Heart right ventricle (tissue), 16 donors: ENCODE data around the gene ELOA2. TPM values are rescaled to one million over a fixed set of nuclear protein-coding genes. Genes with fewer than 3 reads are reported as not detected.

Source experiments
- ATAC-seq, 8 donors: fragments of 200-7000 bp; cut with Tn5 transposase; one replicate each; pipeline ENCODE4 v1.9.1; 2020; ENCODE audit warnings: mild to moderate bottlenecking in 8 of 8, moderate library complexity in 8 of 8, moderate number of reproducible peaks in 1 of 8
- DNase-seq, 2 donors: peaks; one replicate each; pipeline ENCODE4 v3.0.0-alpha.2; 2020
- H3K27ac ChIP-seq, 10 donors: fragments of 200-600 bp; sonication (generic) in 2 of 10; one replicate each; pipeline versions ENCODE4 v1.5.0 to v1.8.0; 2020 to 2022; ENCODE audit warnings: mild to moderate bottlenecking in 3 of 10
- H3K27me3 ChIP-seq, 7 donors: fragments of 200-600 bp; one replicate each; pipeline ENCODE4 v1.8.0; 2021 to 2022; ENCODE audit warnings: mild to moderate bottlenecking in 2 of 7
- H3K36me3 ChIP-seq, 9 donors: fragments of 200-600 bp; sonication (generic) in 1 of 9; one replicate each; pipeline versions ENCODE4 v1.5.0 to v1.8.0; 2020 to 2022; ENCODE audit warnings: mild to moderate bottlenecking in 2 of 9
- H3K4me1 ChIP-seq, 9 donors: fragments of 200-600 bp; sonication (generic) in 1 of 9; one replicate each; pipeline versions ENCODE4 v1.5.0 to v1.8.0; 2020 to 2022; ENCODE audit warnings: mild to moderate bottlenecking in 4 of 9
- H3K4me3 ChIP-seq, 10 donors: fragments of 200-600 bp; sonication (generic) in 2 of 10; one replicate each; pipeline versions ENCODE4 v1.5.0 to v1.8.0; 2020 to 2022; ENCODE audit warnings: mild to moderate bottlenecking in 7 of 10, moderate library complexity in 2 of 10
- H3K9me3 ChIP-seq, 11 donors: fragments of 200-600 bp in 10 of 11; sonication (generic) in 2 of 11; one replicate each; pipeline versions ENCODE4 v1.5.0 to v1.8.0; 2013 to 2022; ENCODE audit warnings: mild to moderate bottlenecking in 2 of 11, control low read depth in 1 of 11, moderate library complexity in 1 of 11
- CTCF ChIP-seq, 9 donors: fragments of 200-600 bp; sonication (generic) in 2 of 9; IDR thresholded peaks; one replicate each; pipeline versions ENCODE4 v1.5.0 to v1.8.0; 2021 to 2022; ENCODE audit warnings: antibody characterized with exemption in 9 of 9, mild to moderate bottlenecking in 5 of 9, moderate library complexity in 1 of 9
- WGBS, 2 donors: extraction: QIAGEN DNeasy Blood & Tissue Kit; methylation state at CpG; one replicate each; pipeline ENCODE4 v1.1.7; 2013; ENCODE audit warnings: inconsistent platforms in 1 of 2; 5-methylcytosine and 5-hydroxymethylcytosine counted together
- intact Hi-C, 10 donors: fragments of 100-400 bp; cut with DNase I; formaldehyde crosslinking; loops; one replicate each; pipeline versions ENCODE4 v1.11.1 to v1.14.2; 2022
- polyA plus RNA-seq, 2 donors: library from polyadenylated mRNA; stranded (reverse); fragments of 200-250 nt; gene quantifications; one replicate each; pipeline ENCODE4 v1.2.3, GENCODE V29; 2013
- total RNA-seq, 10 donors: library from RNA; stranded (reverse); fragmentation: NEBNext Ultra II Directional in 3 of 10; extraction: Animal tissue kit (Norgen Biotek cat#: 25700) in 3 of 10; gene quantifications; one replicate each; pipeline versions ENCODE4 v1.2.1 to v1.2.4, GENCODE V29; 2021 to 2023
- donor health status: Arrhythmogenic right ventricular cardiomyopathy.
- donor health status: ischemic (EF 13 %, LVEDD 7.1; RV severe dilation, severe dysfunction).
- donor health status: healthy with polysubstance abuse.
- donor health status: DM: no; HTN: yes; CAD: no.
- donor health status: DM: no; HTN: no; CAD: no.
- donor health status: ischemic (EF 25% LVEDD 6.9; RV normal size, moderate dysfunction).
- donor health status: ischemic (EF 25% LVEDD 5.7; RV mildly dilated, moderate dysfunction).
- donor health status: healthy.
- donor health status: DM: yes; HTN: yes; CAD: no.
- donor health status: Ischemic cardiomyopathy.
- donor health status: ischemic (EF 35%, LVEDD 5.7; RV mildly dilated, moderate dysfunction).
- donor health status: nonischemic (EF 11% LVEDD 7.7; RV severe dilation, severe dysfunction).
- donor health status: DM: yes; HTN: yes; CAD: no.
- donor health status: PGD.
- donor health status: ischemic (EF 29% LVEDD 5.4; RV normal size, mild dysfunction).
- donor health status: nonischemic (EF 23%, LVEDD 6.1; RV moderate dilation, normal function).

ELOA2 gene
- total and polyA plus RNA-seq, 12 donors: not detected

DNA sequence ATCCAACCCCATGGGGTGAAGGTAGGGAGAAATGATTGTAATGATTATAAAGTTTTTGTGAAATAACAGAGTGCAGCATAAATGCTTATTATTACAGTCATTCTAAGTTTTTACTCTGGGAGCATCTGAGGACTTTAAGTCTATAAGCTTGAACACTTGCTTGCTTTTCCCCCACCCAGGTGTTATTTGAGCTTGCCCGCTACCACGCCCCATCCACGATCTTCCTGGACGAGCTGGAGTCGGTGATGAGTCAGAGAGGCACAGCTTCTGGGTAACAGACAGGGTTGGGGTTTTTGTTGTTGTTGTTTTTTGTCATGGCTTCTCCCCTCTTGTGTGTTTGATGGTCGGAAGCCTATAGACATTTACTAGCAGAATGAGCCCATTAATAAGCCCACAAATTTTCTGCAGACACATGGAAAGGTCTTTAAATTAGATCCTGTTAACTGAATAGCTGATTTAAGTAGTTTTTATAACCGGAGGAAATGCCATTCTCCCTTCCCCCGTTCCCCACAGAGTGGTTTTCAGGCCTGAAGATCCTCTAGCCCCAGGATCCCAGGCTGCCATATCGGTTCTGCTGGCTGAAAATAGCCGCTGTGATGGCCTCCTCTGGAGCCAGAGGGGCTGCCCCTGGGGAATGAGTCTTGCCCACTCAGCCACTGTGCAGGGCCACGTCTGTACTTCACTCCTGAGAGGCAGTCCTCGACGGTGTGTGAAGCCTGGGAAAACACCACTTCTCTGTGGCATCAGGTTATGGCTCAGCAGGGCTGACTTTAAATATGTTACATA is 39.9 kb upstream of the ELOA2 start:
- no peaks in the 10 kb centered on the region for H3K9me3 ChIP-seq
- H3K4me1 ChIP-seq: no peaks in the 10 kb centered on the region
- intact Hi-C loops: no loop called here
- no peak overlapping the region for H3K4me3 ChIP-seq
- no peak overlapping the region for H3K27ac ChIP-seq
- 58 to 64% methylated on average over 13 of the region's 13 CpGs for WGBS, 2 donors
- no peak for TF ChIP-seq CTCF (IDR thresholded peaks at IDR 0.05)
- DNase-seq (no peak), ATAC-seq (no peak)
- no peaks in the 10 kb centered on the region for H3K27me3 ChIP-seq
- H3K36me3 ChIP-seq: no peaks in the 10 kb centered on the region

GRCh38 chr18:47067648-47068047 is 32.2 kb upstream of the ELOA2 start:
- DNase-seq (no peak), ATAC-seq (no peak)
- Histone ChIP-seq H3K9me3 (peaks cover 0 to 7% (median 0%) of the 10 kb centered on the region in 11 donors), H3K4me1 (no peaks in the 10 kb centered on the region), H3K36me3 (no peaks in the 10 kb centered on the region), H3K4me3 (no peak overlapping the region), H3K27me3 (no peaks in the 10 kb centered on the region), H3K27ac (no peak overlapping the region)
- no peak for TF ChIP-seq CTCF (IDR thresholded peaks at IDR 0.05)
- WGBS, 2 donors: 72 to 76% methylated on average over 3 of the region's 3 CpGs
- intact Hi-C loops: no loop called here

- TF ChIP-seq CTCF (IDR thresholded peaks at IDR 0.05): no peak
- H3K27ac ChIP-seq: no peak overlapping the region
- H3K4me3 ChIP-seq: no peak overlapping the region
- H3K36me3 ChIP-seq: no peaks in the 10 kb centered on the region
- no peaks in the 10 kb centered on the region for H3K27me3 ChIP-seq
- no peaks in the 10 kb centered on the region for H3K4me1 ChIP-seq
- WGBS, 2 donors: 92 to 93% methylated on average over 8 of the region's 8 CpGs
- DNase-seq: no peak
- H3K9me3 ChIP-seq: peaks cover 0 to 7% (median 0%) of the 10 kb centered on the region in 11 donors
- ATAC-seq: no peak
- intact Hi-C loops: no loop called here
Observed at GRCh38 chr18:47063096-47063495, 27.7 kb upstream of the ELOA2 start.

GRCh38 chr18:47062471-47062870 is 27.1 kb upstream of the ELOA2 start:
- DNase-seq (no peak), ATAC-seq (no peak)
- Histone ChIP-seq H3K27me3 (no peaks in the 10 kb centered on the region), H3K9me3 (peaks cover 0 to 6% (median 0%) of the 10 kb centered on the region in 11 donors), H3K4me3 (no peak overlapping the region), H3K36me3 (no peaks in the 10 kb centered on the region), H3K4me1 (no peaks in the 10 kb centered on the region), H3K27ac (no peak overlapping the region)
- 42 to 46% methylated on average over 2 of the region's 2 CpGs for WGBS, 2 donors
- TF ChIP-seq CTCF (IDR thresholded peaks at IDR 0.05): no peak
- intact Hi-C loops: no loop called here
